Activated T-helper 17 cell treated with anti-CD3 and anti-CD28 coated beads, Interleukin-2, amount 50 U/mL, for 72 hours (primary cell): ENCODE measurements around the gene RRM2. TPM values are rescaled to one million over a fixed set of nuclear protein-coding genes. Genes with fewer than 3 reads are reported as not detected.

ENCODE experiments used
- ATAC-seq: fragments of 150-1000 bp; cut with Tn5 transposase; replicated peaks from 2 replicates; pipeline ENCODE4 v1.10.0; 2021; ENCODE audit warnings: mild to moderate bottlenecking, moderate library complexity
- H3K27ac Mint-ChIP-seq: one replicate; pipeline ENCODE4 v1.8.0; 2022; ENCODE audit warnings: mixed read lengths
- H3K27me3 Mint-ChIP-seq: one replicate; pipeline ENCODE4 v1.8.0; 2022; ENCODE audit warnings: mixed read lengths
- H3K36me3 Mint-ChIP-seq: one replicate; pipeline ENCODE4 v1.8.0; 2022; ENCODE audit warnings: low read depth, mild to moderate bottlenecking, mixed read lengths
- H3K4me1 Mint-ChIP-seq: one replicate; pipeline ENCODE4 v1.8.0; 2022; ENCODE audit warnings: mixed read lengths
- H3K4me3 Mint-ChIP-seq: one replicate; pipeline ENCODE4 v1.8.0; 2022; ENCODE audit warnings: mild to moderate bottlenecking, mixed read lengths
- H3K9me3 Mint-ChIP-seq: one replicate; pipeline ENCODE4 v1.8.0; 2022; ENCODE audit warnings: mixed read lengths
- total RNA-seq, 2 donors: library from RNA; stranded (reverse); gene quantifications; one replicate each; pipeline ENCODE4 v1.2.3, GENCODE V29; 2022

RRM2 gene
- total RNA-seq, 2 donors from 2014 or later = 515 to 567 TPM

- Mint-ChIP-seq H3K27ac (no peak overlapping the region), H3K27me3 (no peaks in the 10 kb centered on the region), H3K9me3 (no peaks in the 10 kb centered on the region), H3K36me3 (peaks cover 43% of the 10 kb centered on the region), H3K4me1 (peaks cover 7% of the 10 kb centered on the region), H3K4me3 (no peak overlapping the region)
- no peak for ATAC-seq
These were observed 10.6 kb downstream of the RRM2 start for GRCh38 chr2:10132996-10133647.

- H3K36me3 Mint-ChIP-seq = peaks cover 21% of the 10 kb centered on the region
- no peak overlapping the region for H3K4me3 Mint-ChIP-seq
- peak; percentile 34 for ATAC-seq
- H3K9me3 Mint-ChIP-seq = no peaks in the 10 kb centered on the region
- peak overlapping the region; percentile 23 for H3K27ac Mint-ChIP-seq
- H3K27me3 Mint-ChIP-seq = no peaks in the 10 kb centered on the region
- H3K4me1 Mint-ChIP-seq = peaks cover 4% of the 10 kb centered on the region
These were observed 13.0 kb downstream of the RRM2 start for GRCh38 chr2:10135296-10136089.

GRCh38 chr2:10136101-10136934, 13.8 kb downstream of the RRM2 start:
- no peaks in the 10 kb centered on the region for H3K27me3 Mint-ChIP-seq
- H3K27ac Mint-ChIP-seq = peak overlapping the region; percentile 23
- peaks cover 11% of the 10 kb centered on the region for H3K4me1 Mint-ChIP-seq
- peak; percentile 20 for ATAC-seq
- H3K36me3 Mint-ChIP-seq = peaks cover 15% of the 10 kb centered on the region
- no peak overlapping the region for H3K4me3 Mint-ChIP-seq
- no peaks in the 10 kb centered on the region for H3K9me3 Mint-ChIP-seq

- H3K27me3 Mint-ChIP-seq = no peaks in the 10 kb centered on the region
- peak; percentile 31 for ATAC-seq
- no peak overlapping the region for H3K27ac Mint-ChIP-seq
- H3K36me3 Mint-ChIP-seq = peaks cover 16% of the 10 kb centered on the region
- no peak overlapping the region for H3K4me3 Mint-ChIP-seq
- peaks cover 18% of the 10 kb centered on the region for H3K4me1 Mint-ChIP-seq
- no peaks in the 10 kb centered on the region for H3K9me3 Mint-ChIP-seq
These were observed 14.7 kb downstream of the RRM2 start for GRCh38 chr2:10137053-10137843.

GRCh38 chr2:10139536-10139935, 17.0 kb downstream of the RRM2 start:
- Mint-ChIP-seq H3K4me3 (no peak overlapping the region), H3K27me3 (no peaks in the 10 kb centered on the region), H3K4me1 (peaks cover 18% of the 10 kb centered on the region), H3K36me3 (peaks cover 32% of the 10 kb centered on the region), H3K27ac (peak overlapping the region; percentile 53), H3K9me3 (no peaks in the 10 kb centered on the region)
- no peak for ATAC-seq

GRCh38 chr2:10140841-10141610, 18.5 kb downstream of the RRM2 start:
- H3K27me3 Mint-ChIP-seq = no peaks in the 10 kb centered on the region
- H3K36me3 Mint-ChIP-seq = peaks cover 39% of the 10 kb centered on the region
- H3K27ac Mint-ChIP-seq = peak overlapping the region; percentile 83
- peak overlapping the region; percentile 45 for H3K4me3 Mint-ChIP-seq
- no peak for ATAC-seq
- no peaks in the 10 kb centered on the region for H3K9me3 Mint-ChIP-seq
- peaks cover 18% of the 10 kb centered on the region for H3K4me1 Mint-ChIP-seq

- H3K4me1 Mint-ChIP-seq = peaks cover 18% of the 10 kb centered on the region
- peak overlapping the region; percentile 83 for H3K27ac Mint-ChIP-seq
- peak; percentile 70 for ATAC-seq
- H3K27me3 Mint-ChIP-seq = no peaks in the 10 kb centered on the region
- H3K4me3 Mint-ChIP-seq = peak overlapping the region; percentile 45
- peaks cover 39% of the 10 kb centered on the region for H3K36me3 Mint-ChIP-seq
- no peaks in the 10 kb centered on the region for H3K9me3 Mint-ChIP-seq
These were observed 19.4 kb downstream of the RRM2 start for GRCh38 chr2:10141736-10142639.

- Mint-ChIP-seq H3K36me3 (peaks cover 39% of the 10 kb centered on the region), H3K27me3 (no peaks in the 10 kb centered on the region), H3K9me3 (no peaks in the 10 kb centered on the region), H3K4me3 (no peak overlapping the region), H3K4me1 (peaks cover 18% of the 10 kb centered on the region), H3K27ac (no peak overlapping the region)
- no peak for ATAC-seq
These were observed 20.1 kb downstream of the RRM2 start for GRCh38 chr2:10142640-10142965.

GRCh38 chr2:10144771-10145518, 22.4 kb downstream of the RRM2 start:
- no peak for ATAC-seq
- Mint-ChIP-seq H3K4me3 (no peak overlapping the region), H3K4me1 (peaks cover 24% of the 10 kb centered on the region), H3K27me3 (no peaks in the 10 kb centered on the region), H3K36me3 (peaks cover 61% of the 10 kb centered on the region), H3K27ac (peak overlapping the region; percentile 25), H3K9me3 (no peaks in the 10 kb centered on the region)

GRCh38 chr2:10145519-10146357, 23.2 kb downstream of the RRM2 start:
- Mint-ChIP-seq H3K9me3 (no peaks in the 10 kb centered on the region), H3K27me3 (no peaks in the 10 kb centered on the region), H3K36me3 (peaks cover 66% of the 10 kb centered on the region), H3K4me1 (peaks cover 23% of the 10 kb centered on the region), H3K27ac (peak overlapping the region; percentile 25), H3K4me3 (no peak overlapping the region)
- ATAC-seq = no peak

- H3K4me1 Mint-ChIP-seq = peaks cover 16% of the 10 kb centered on the region
- H3K9me3 Mint-ChIP-seq = no peaks in the 10 kb centered on the region
- no peak overlapping the region for H3K27ac Mint-ChIP-seq
- H3K27me3 Mint-ChIP-seq = no peaks in the 10 kb centered on the region
- H3K4me3 Mint-ChIP-seq = no peak overlapping the region
- H3K36me3 Mint-ChIP-seq = peaks cover 65% of the 10 kb centered on the region
- no peak for ATAC-seq
These were observed 23.9 kb downstream of the RRM2 start for GRCh38 chr2:10146366-10147005.
